HepG2 (cell line): ENCODE measurements around the gene NCBP1. TPM values are rescaled to one million over a fixed set of nuclear protein-coding genes. Genes with fewer than 3 reads are reported as not detected.

ENCODE experiments used
- ARNTL ChIP-seq: sonication (generic); formaldehyde crosslinking; IDR thresholded peaks from 2 replicates; pipeline ENCODE4 v1.4.0; 2020; ENCODE audit warnings: mild to moderate bottlenecking, missing genetic modification reagents
- CAMTA2 ChIP-seq: sonication (generic); formaldehyde crosslinking; IDR thresholded peaks from 2 replicates; pipeline ENCODE4 v1.4.0; 2020; ENCODE audit warnings: mild to moderate bottlenecking, missing genetic modification reagents, borderline replicate concordance
- CBFB ChIP-seq: sonication (generic); formaldehyde crosslinking; IDR thresholded peaks from 2 replicates; pipeline ENCODE4 v1.4.0; 2020; ENCODE audit warnings: missing genetic modification reagents
- CCAR2 ChIP-seq: fragments of 200-400 bp; formaldehyde crosslinking; optimal IDR thresholded peaks from 2 replicates; pipeline ENCODE3; 2018; ENCODE audit warnings: low read depth, mild to moderate bottlenecking, low read length, moderate library complexity
- CENPBD1 ChIP-seq: sonication (generic); formaldehyde crosslinking; IDR thresholded peaks from 2 replicates; pipeline ENCODE4 v1.8.0; 2022; ENCODE audit warnings: missing genetic modification reagents, low read depth, mild to moderate bottlenecking, borderline replicate concordance
- DRAP1 ChIP-seq: IDR thresholded peaks from 2 replicates; pipeline ENCODE4 v1.6.1; 2016; ENCODE audit warnings: missing genetic modification reagents, missing compliant biosample characterization
- HNRNPUL1 ChIP-seq: fragments of 200-400 bp; formaldehyde crosslinking; IDR thresholded peaks from 2 replicates; pipeline ENCODE4 v1.6.1; 2017; ENCODE audit warnings: low read depth, mild to moderate bottlenecking, low read length, moderate library complexity
- KDM1A ChIP-seq: IDR thresholded peaks from 2 replicates; pipeline ENCODE4 v1.6.1; 2016; ENCODE audit warnings: missing compliant biosample characterization
- KMT2A ChIP-seq: sonication (generic); formaldehyde crosslinking; IDR thresholded peaks from 2 replicates; pipeline ENCODE4 v1.4.0; 2020; ENCODE audit warnings: missing genetic modification reagents
- MED1 ChIP-seq: sonication (generic); formaldehyde crosslinking; IDR thresholded peaks from 2 replicates; pipeline ENCODE4 v1.4.0; 2020; ENCODE audit warnings: missing genetic modification reagents
- NFIC ChIP-seq: IDR thresholded peaks from 2 replicates; pipeline ENCODE4 v1.6.1; 2012; ENCODE audit warnings: mild to moderate bottlenecking, low read length, inconsistent platforms
- PLRG1 ChIP-seq: fragments of 450-650 bp; conservative IDR thresholded peaks from 2 replicates; pipeline ENCODE4 v1.6.1; 2016
- PTBP1 ChIP-seq: fragments of 200-400 bp; formaldehyde crosslinking; IDR thresholded peaks from 2 replicates; pipeline ENCODE4 v1.6.1; 2018; ENCODE audit warnings: low read length, low read depth; ENCODE audit not compliant: poor library complexity, severe bottlenecking
- RFX5 ChIP-seq: IDR thresholded peaks from 2 replicates; pipeline ENCODE4 v1.6.1; 2011; ENCODE audit warnings: low read depth, low read length, improper control_type of control experiment
- RXRB ChIP-seq: IDR thresholded peaks from 2 replicates; pipeline ENCODE4 v1.6.1; 2016; ENCODE audit warnings: borderline replicate concordance, missing genetic modification reagents, missing compliant biosample characterization
- SP1 ChIP-seq, 2 experiments: fragments of 450-650 bp in 1 of 2; sonication (generic) in 1 of 2; formaldehyde crosslinking in 1 of 2; IDR thresholded peaks; 2 replicates each; pipeline versions ENCODE4 v1.4.0 to v1.6.1; 2016 to 2020; ENCODE audit warnings: missing genetic modification reagents in 1 of 2
- ZBTB1 ChIP-seq: sonication (generic); formaldehyde crosslinking; IDR thresholded peaks from 2 replicates; pipeline ENCODE4 v1.4.0; 2020; ENCODE audit warnings: missing genetic modification reagents, borderline replicate concordance
- ZFP82 ChIP-seq: sonication (generic); formaldehyde crosslinking; IDR thresholded peaks from 2 replicates; pipeline ENCODE4 v1.5.1; 2020; ENCODE audit warnings: mild to moderate bottlenecking, missing genetic modification reagents, borderline replicate concordance
- ZNF318 ChIP-seq: sonication (generic); formaldehyde crosslinking; IDR thresholded peaks from 2 replicates; pipeline ENCODE4 v1.4.0; 2020; ENCODE audit warnings: mild to moderate bottlenecking, missing genetic modification reagents
- ZNF543 ChIP-seq: sonication (generic); formaldehyde crosslinking; IDR thresholded peaks from 2 replicates; pipeline ENCODE4 v1.4.0; 2020; ENCODE audit warnings: mild to moderate bottlenecking, missing genetic modification reagents
- ZNF629 ChIP-seq: sonication (generic); formaldehyde crosslinking; conservative IDR thresholded peaks from 2 replicates; pipeline ENCODE4 v1.5.0; 2020; ENCODE audit warnings: missing genetic modification reagents
- ZNF792 ChIP-seq: IDR thresholded peaks from 2 replicates; pipeline ENCODE4 v1.6.1; 2016
- ZNF879 ChIP-seq: sonication (generic); formaldehyde crosslinking; IDR thresholded peaks from 2 replicates; pipeline ENCODE4 v1.8.1; 2023; ENCODE audit warnings: missing genetic modification reagents
- polyA plus RNA-seq, 8 experiments: library from polyadenylated mRNA; depleted of rRNA in 3 of 8; stranded (reverse) in 7 of 8; unstranded in 1 of 8; fragments of >200 nt; fragmentation: Illumina TruSeq in 4 of 8; extraction: Trizol in 4 of 8; gene quantifications; 2 replicates each; pipeline versions ENCODE4 v1.2.1 to v1.2.3, GENCODE V29; 2011 to 2016; ENCODE audit warnings: low read depth in 4 of 8, missing spikeins in 1 of 8, mixed read lengths in 1 of 8; ENCODE audit not compliant: insufficient read depth in 1 of 8
- total RNA-seq, 5 experiments: library from RNA; depleted of rRNA; stranded (reverse); fragments of >200 nt; fragmentation: Illumina TruSeq; extraction: Trizol; gene quantifications; 2 replicates each; pipeline ENCODE4 v1.2.3, GENCODE V29; 2016; ENCODE audit warnings: low read depth in 1 of 5

NCBP1 gene
- total and polyA plus RNA-seq, 2 of the 13 experiments (the other 11 are each of a cell fraction or from before 2014, with no cell fraction given), result 13.3 to 40.2 TPM

GRCh38 chr9:97632985-97633858 lies at the start of gene NCBP1, which contains the start of gene TSTD2 (continued):
- TF ChIP-seq ZNF318 (no peak), CENPBD1 (CRISPR knock-in tag) (peak; percentile 90; the same call in 1 of the 2 replicates), HNRNPUL1 (no peak), RFX5 (peak; percentile 78), PLRG1 (no peak), NFIC (no peak), ZNF629 (CRISPR knock-in tag) (no peak), ARNTL (CRISPR knock-in tag) (peak; percentile 60), CCAR2 (no peak), ZNF792 (CRISPR knock-in tag) (peak; percentile 65; the same call in 1 of the 2 replicates), CBFB (no peak; the same call in 1 of the 2 replicates), DRAP1 (CRISPR knock-in tag) (peak; percentile 82), MED1 (peak; percentile 59; the same call in 1 of the 2 replicates), ZFP82 (CRISPR knock-in tag) (no peak), KMT2A (CRISPR knock-in tag) (peak; percentile 95), RXRB (CRISPR knock-in tag) (peak; percentile 14; the same call in 1 of the 2 replicates), KDM1A (CRISPR knock-in tag) (no peak), ZNF879 (CRISPR knock-in tag) (no peak), SP1 (IDR thresholded peaks at IDR 0.05) (no peak), SP1 (CRISPR knock-in tag; IDR thresholded peaks at IDR 0.05) (peak; percentile 66), CAMTA2 (CRISPR knock-in tag) (no peak), ZNF543 (CRISPR knock-in tag) (peak; percentile 80), PTBP1 (no peak), ZBTB1 (CRISPR knock-in tag) (no peak)
